Esophagus muscularis mucosa (tissue), 4 donors: ENCODE measurements around the gene DNAH2. TPM values are rescaled to one million over a fixed set of nuclear protein-coding genes. Genes with fewer than 3 reads are reported as not detected.

Experiments used
- DNase-seq: peaks from one replicate; pipeline ENCODE4 v3.0.0-alpha.2; 2017; ENCODE audit errors: extremely low spot score
- H3K27ac ChIP-seq, 4 donors: fragments of 200-600 bp; sonication (generic); replicated peaks in 1 of 4; 1 replicate in 3 of 4; 2 replicates in 1 of 4; pipeline ENCODE4 v1.5.1; 2016 to 2019; ENCODE audit warnings: mild to moderate bottlenecking in 1 of 4
- H3K27me3 ChIP-seq, 4 donors: fragments of 200-600 bp; sonication (generic); one replicate each; pipeline versions ENCODE4 v1.5.1 to v1.6.0; 2016 to 2019
- H3K36me3 ChIP-seq, 4 donors: fragments of 200-600 bp; sonication (generic); one replicate each; pipeline ENCODE4 v1.5.1; 2016 to 2019
- H3K4me1 ChIP-seq, 4 donors: fragments of 200-600 bp; sonication (generic); one replicate each; pipeline ENCODE4 v1.5.1; 2016 to 2019
- H3K4me3 ChIP-seq, 4 donors: fragments of 200-600 bp; sonication (generic); 1 replicate in 2 of 4; 2 replicates in 2 of 4; pipeline ENCODE4 v1.5.1; 2016 to 2019; ENCODE audit warnings: mild to moderate bottlenecking in 4 of 4, moderate library complexity in 1 of 4
- H3K9me3 ChIP-seq, 4 donors: fragments of 200-600 bp; sonication (generic); 1 replicate in 3 of 4; 2 replicates in 1 of 4; pipeline ENCODE4 v1.5.1; 2016 to 2019
- CTCF ChIP-seq, 3 experiments: fragments of 200-600 bp in 2 of 3; fragments of 450-650 bp in 1 of 3; sonication (generic) in 2 of 3; IDR thresholded peaks; one replicate each; pipeline ENCODE4 v1.5.1; 2017 to 2019; ENCODE audit warnings: antibody characterized with exemption in 3 of 3, mild to moderate bottlenecking in 2 of 3, moderate library complexity in 1 of 3
- EP300 ChIP-seq: sonication (generic); formaldehyde crosslinking; IDR thresholded peaks from one replicate; pipeline ENCODE4 v1.6.1; 2017; ENCODE audit warnings: antibody characterized with exemption
- POLR2A ChIP-seq: fragments of 450-650 bp; IDR thresholded peaks from one replicate; pipeline ENCODE4 v1.6.1; 2017; ENCODE audit warnings: antibody characterized with exemption, moderate library complexity, mild to moderate bottlenecking, low read depth
- POLR2AphosphoS5 ChIP-seq, 2 donors: sonication (generic); formaldehyde crosslinking; IDR thresholded peaks; one replicate each; pipeline ENCODE4 v1.6.1; 2017; ENCODE audit warnings: antibody characterized with exemption in 2 of 2
- WGBS: methylation state at CpG from one replicate; pipeline ENCODE4 v1.1.5; 2018; 5-methylcytosine and 5-hydroxymethylcytosine counted together
- intact Hi-C: fragments of 100-400 bp; cut with DNase I; formaldehyde crosslinking; loops from one replicate; pipeline ENCODE4 v1.15.1; 2023
- total RNA-seq, 4 donors: library from RNA; depleted of rRNA; stranded (reverse); fragments of >200 nt; gene quantifications; one replicate each; pipeline versions ENCODE4 v1.1.0 to v1.2.1, GENCODE V29; 2016

Gene DNAH2
- total RNA-seq, 4 donors from 2014 or later, result under 0.01 to 0.17 (median 0.06) TPM

- no peaks in the 10 kb centered on the region for H3K9me3 ChIP-seq
- H3K4me1 ChIP-seq, result peaks cover 16 to 27% (median 22%) of the 10 kb centered on the region in 4 donors
- WGBS, result 95% methylated on average over 3 of the region's 3 CpGs
- TF ChIP-seq CTCF (IDR thresholded peaks at IDR 0.05) (no peak), EP300 (no peak), POLR2A (no peak), POLR2AphosphoS5 (IDR thresholded peaks at IDR 0.05) (no peak)
- H3K27ac ChIP-seq, result no peak overlapping the region
- H3K27me3 ChIP-seq, result peaks cover 0 to 100% (median 32%) of the 10 kb centered on the region in 4 donors
- intact Hi-C loops, result no loop called here
- DNase-seq, result no peak
- no peak overlapping the region for H3K4me3 ChIP-seq
- H3K36me3 ChIP-seq, result peaks cover 12 to 17% (median 14%) of the 10 kb centered on the region in 4 donors
Observed at GRCh38 chr17:7706631-7707354, 10.8 kb upstream of the DNAH2 start.

GRCh38 chr17:7707446-7707845, 10.1 kb upstream of the DNAH2 start:
- Histone ChIP-seq H3K36me3 (peaks cover 5 to 11% (median 7%) of the 10 kb centered on the region in 4 donors), H3K4me3 (no peak overlapping the region), H3K27me3 (peaks cover 0 to 100% (median 38%) of the 10 kb centered on the region in 4 donors), H3K4me1 (peaks cover 16 to 27% (median 22%) of the 10 kb centered on the region in 4 donors), H3K27ac (no peak overlapping the region), H3K9me3 (no peaks in the 10 kb centered on the region)
- 77% methylated on average over 5 of the region's 9 CpGs for WGBS
- TF ChIP-seq CTCF (IDR thresholded peaks at IDR 0.05) (no peak), EP300 (no peak), POLR2A (no peak), POLR2AphosphoS5 (IDR thresholded peaks at IDR 0.05) (no peak)
- intact Hi-C loops, result no loop called here
- DNase-seq, result no peak

GRCh38 chr17:7707858-7708750, 9.4 kb upstream of the DNAH2 start:
- no peak overlapping the region for H3K27ac ChIP-seq
- intact Hi-C loops, result no loop called here
- H3K9me3 ChIP-seq, result no peaks in the 10 kb centered on the region
- H3K4me1 ChIP-seq, result peaks cover 16 to 27% (median 22%) of the 10 kb centered on the region in 4 donors
- no peak overlapping the region for H3K4me3 ChIP-seq
- 87% methylated on average over 16 of the region's 22 CpGs for WGBS
- H3K27me3 ChIP-seq, result peaks cover 0 to 100% (median 43%) of the 10 kb centered on the region in 4 donors
- DNase-seq, result no peak
- TF ChIP-seq POLR2A (no peak), EP300 (no peak), CTCF (IDR thresholded peaks at IDR 0.05) (no peak), POLR2AphosphoS5 (IDR thresholded peaks at IDR 0.05) (no peak)
- H3K36me3 ChIP-seq, result peaks cover 0 to 5% (median 2%) of the 10 kb centered on the region in 4 donors

- intact Hi-C loops, result no loop called here
- 82% methylated on average over 11 of the region's 11 CpGs for WGBS
- Histone ChIP-seq H3K27ac (no peak overlapping the region), H3K27me3 (peaks cover 0 to 100% (median 45%) of the 10 kb centered on the region in 4 donors), H3K4me3 (no peak overlapping the region), H3K4me1 (peaks cover 16 to 19% (median 18%) of the 10 kb centered on the region in 4 donors), H3K9me3 (no peaks in the 10 kb centered on the region), H3K36me3 (no peaks in the 10 kb centered on the region)
- no peak for DNase-seq
- no peak for TF ChIP-seq CTCF (IDR thresholded peaks at IDR 0.05)
- TF ChIP-seq POLR2A, result no peak
- no peak for TF ChIP-seq POLR2AphosphoS5 (IDR thresholded peaks at IDR 0.05)
- no peak for TF ChIP-seq EP300
Observed at GRCh38 chr17:7709031-7709430, 8.5 kb upstream of the DNAH2 start.
